Lower leg skin (tissue), 4 donors: Measurements from ENCODE around the gene TRIM25. TPM values are rescaled to one million over a fixed set of nuclear protein-coding genes. Genes with fewer than 3 reads are reported as not detected.
A peak's percentile ranks its signal among the peaks of the same experiment; 100 is the strongest.

Experiments
- DNase-seq, 2 donors: peaks; one replicate each; pipeline ENCODE4 v3.0.0-alpha.2; 2019; ENCODE audit warnings: low spot score in 2 of 2
- H3K4me3 ChIP-seq: fragments of 200-600 bp; sonication (generic); 2 replicates; pipeline ENCODE4 v1.5.1; 2017; ENCODE audit warnings: mild to moderate bottlenecking, low read depth; ENCODE audit not compliant: poor library complexity, severe bottlenecking
- CTCF ChIP-seq, 3 donors: fragments of 450-650 bp; IDR thresholded peaks; one replicate each; pipeline ENCODE4 v1.5.1; 2016; ENCODE audit warnings: antibody characterized with exemption in 3 of 3, mild to moderate bottlenecking in 3 of 3, moderate library complexity in 2 of 3
- POLR2A ChIP-seq, 2 donors: fragments of 450-650 bp; IDR thresholded peaks; one replicate each; pipeline ENCODE4 v1.6.1; 2016 to 2017; ENCODE audit warnings: antibody characterized with exemption in 2 of 2, mild to moderate bottlenecking in 1 of 2, moderate library complexity in 1 of 2
- WGBS, 2 donors: methylation state at CpG; one replicate each; pipeline ENCODE4 v1.1.5; 2018; 5-methylcytosine and 5-hydroxymethylcytosine counted together
- intact Hi-C: fragments of 100-400 bp; cut with DNase I; formaldehyde crosslinking; loops from one replicate; pipeline ENCODE4 v1.15.0; 2023; ENCODE audit warnings: low total_unique reads
- total RNA-seq, 4 donors: library from RNA; depleted of rRNA; stranded (reverse); fragments of >200 nt; gene quantifications; one replicate each; pipeline ENCODE4 v1.1.0, GENCODE V29; 2016

Gene TRIM25
- 10 to 100 TPM; 28.5 to 37.9 (median 34.5) TPM for total RNA-seq

- intact Hi-C loops = no loop called here
- peak within 1 kb of the TSS; percentile 81 for H3K4me3 ChIP-seq
- WGBS, 2 donors = 0 to 1% methylated on average over 19 to 26 of the region's 58 CpGs
- TF ChIP-seq CTCF (IDR thresholded peaks at IDR 0.05) (no peak), POLR2A (IDR thresholded peaks at IDR 0.05) (peak in 1 of 2 donors; percentile 91)
- peak; percentile 94 to 98 for DNase-seq
These were observed at the start of gene TRIM25 for GRCh38 chr17:56913867-56914580. TRIM25 (minus strand) TSS chr17:56914049; CDS start chr17:56913988, 61 bp downstream.

- TF ChIP-seq CTCF (IDR thresholded peaks at IDR 0.05) (peak in 1 of 3 donors; percentile 96), POLR2A (IDR thresholded peaks at IDR 0.05) (no peak)
- DNase-seq = peak; percentile 89 to 98
- 4 to 5% methylated on average over 51 to 56 of the region's 59 CpGs for WGBS, 2 donors
- H3K4me3 ChIP-seq = peak within 1 kb of the TSS; percentile 100
- intact Hi-C loops = no loop called here
These were observed 47.0 kb upstream of the TRIM25 start, which contains the start of gene COIL for GRCh38 chr17:56960596-56961538. COIL (minus strand) TSS chr17:56961050; CDS start chr17:56961019, 31 bp downstream.

GRCh38 chr17:56956992-56957391 lies 43.1 kb upstream of the TRIM25 start:
- no peak for TF ChIP-seq CTCF (IDR thresholded peaks at IDR 0.05)
- no peak for TF ChIP-seq POLR2A (IDR thresholded peaks at IDR 0.05)

GRCh38 chr17:56949595-56949994 lies 35.7 kb upstream of the TRIM25 start:
- no peak for TF ChIP-seq POLR2A (IDR thresholded peaks at IDR 0.05)
- TF ChIP-seq CTCF (IDR thresholded peaks at IDR 0.05) = no peak
- H3K4me3 ChIP-seq = no peak overlapping the region
- 71 to 72% methylated on average over 3 of the region's 3 CpGs for WGBS, 2 donors
- intact Hi-C loops = no loop called here
- no peak for DNase-seq

More at GRCh38 chr17:56956992-56957391, 43.1 kb upstream of the TRIM25 start:
- intact Hi-C loops = no loop called here
- WGBS, 2 donors = 94% methylated on average over 5 of the region's 5 CpGs
- no peak overlapping the region for H3K4me3 ChIP-seq
- no peak for DNase-seq

- WGBS, 2 donors = 91 to 95% methylated on average over 1 of the region's 1 CpG
- TF ChIP-seq CTCF (IDR thresholded peaks at IDR 0.05) (no peak), POLR2A (IDR thresholded peaks at IDR 0.05) (no peak)
- no peak overlapping the region for H3K4me3 ChIP-seq
- DNase-seq = no peak
- intact Hi-C loops = no loop called here
These were observed 34.6 kb upstream of the TRIM25 start for GRCh38 chr17:56948491-56948890.
